Measurements from ENCODE around the gene DOCK9. TPM values are rescaled to one million over a fixed set of nuclear protein-coding genes. Genes with fewer than 3 reads are reported as not detected.

The DOCK9 gene
- total RNA-seq, 1 donor from 2014 or later: 88.4 TPM

DNA sequence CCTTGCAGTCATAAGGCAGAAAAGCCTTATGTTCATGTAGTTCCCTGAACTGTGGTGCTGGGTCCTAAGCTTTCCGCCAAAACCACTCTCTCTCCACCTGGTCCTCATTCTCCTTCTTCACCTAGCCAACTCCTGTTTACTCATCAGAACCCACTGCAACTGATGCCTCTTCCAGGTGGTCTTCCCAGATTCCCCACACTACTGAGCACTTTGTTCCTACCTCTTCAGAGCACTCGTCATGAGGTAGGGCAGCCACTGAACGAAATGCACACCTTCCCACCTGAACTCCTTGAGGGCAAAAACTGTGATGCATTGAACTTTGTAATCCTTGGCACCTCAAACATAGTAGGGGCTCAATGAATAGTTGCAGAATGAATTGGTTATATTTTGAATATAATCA is 100.4 kb downstream of the DOCK9 start:
- Histone ChIP-seq H3K4me1 (no peaks in the 10 kb centered on the region), H3K27ac (no peak overlapping the region), H3K4me3 (no peak overlapping the region), H3K9me3 (no peaks in the 10 kb centered on the region), H3K36me3 (peaks cover 0 to 56% of the 10 kb centered on the region in 2 donors), H3K27me3 (no peaks in the 10 kb centered on the region)
- intact Hi-C loops (cut with DNase I): no loop called here
- TF ChIP-seq CTCF (IDR thresholded peaks at IDR 0.05) (no peak), POLR2A (IDR thresholded peaks at IDR 0.05) (no peak), POLR2AphosphoS5 (IDR thresholded peaks at IDR 0.05; ENCODE audit: insufficient read depth in 1 of 2, low read depth in 1 of 2) (no peak)
- no peak for DNase-seq (ENCODE audit: extremely low spot score in 2 of 2)

GRCh38 chr13:98875146-98875729 is 102.6 kb downstream of the DOCK9 start:
- H3K9me3 ChIP-seq: no peaks in the 10 kb centered on the region
- H3K27ac ChIP-seq: no peak overlapping the region
- TF ChIP-seq CTCF (IDR thresholded peaks at IDR 0.05) (no peak), POLR2A (IDR thresholded peaks at IDR 0.05) (no peak), POLR2AphosphoS5 (IDR thresholded peaks at IDR 0.05; ENCODE audit: insufficient read depth in 1 of 2, low read depth in 1 of 2) (no peak)
- H3K36me3 ChIP-seq: peaks cover 0 to 36% of the 10 kb centered on the region in 2 donors
- DNase-seq (ENCODE audit: extremely low spot score in 2 of 2): no peak
- H3K4me3 ChIP-seq: no peak overlapping the region
- H3K27me3 ChIP-seq: no peaks in the 10 kb centered on the region
- H3K4me1 ChIP-seq: no peaks in the 10 kb centered on the region
- intact Hi-C loops (cut with DNase I): no loop called here

DNA sequence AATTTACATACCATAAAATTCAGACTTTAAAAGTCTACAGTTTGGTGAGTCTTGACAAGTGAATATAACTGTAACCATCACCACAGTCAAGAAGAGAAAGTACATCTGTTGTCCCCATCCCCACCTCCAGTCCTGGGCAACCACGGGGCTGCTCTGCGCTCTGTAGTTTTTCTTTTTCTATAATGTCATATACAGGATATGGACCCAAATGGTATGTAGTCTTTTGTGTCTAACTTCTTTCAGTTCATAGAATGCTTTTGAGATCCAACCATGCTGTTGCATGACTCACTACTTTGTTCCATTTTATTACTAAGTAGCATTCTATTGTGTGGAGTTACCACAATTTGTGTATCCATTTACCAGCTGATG is 103.9 kb downstream of the DOCK9 start:
- no peak for TF ChIP-seq POLR2A (IDR thresholded peaks at IDR 0.05)
- TF ChIP-seq POLR2AphosphoS5 (IDR thresholded peaks at IDR 0.05; ENCODE audit: insufficient read depth in 1 of 2, low read depth in 1 of 2): no peak
- TF ChIP-seq CTCF (IDR thresholded peaks at IDR 0.05): no peak
- H3K4me3 ChIP-seq: no peak overlapping the region
- no peak overlapping the region for H3K27ac ChIP-seq
- peaks cover 0 to 23% of the 10 kb centered on the region in 2 donors for H3K36me3 ChIP-seq
- intact Hi-C loops (cut with DNase I): no loop called here
- H3K4me1 ChIP-seq: no peaks in the 10 kb centered on the region
- no peaks in the 10 kb centered on the region for H3K27me3 ChIP-seq
- DNase-seq (ENCODE audit: extremely low spot score in 2 of 2): no peak
- no peaks in the 10 kb centered on the region for H3K9me3 ChIP-seq

DNA sequence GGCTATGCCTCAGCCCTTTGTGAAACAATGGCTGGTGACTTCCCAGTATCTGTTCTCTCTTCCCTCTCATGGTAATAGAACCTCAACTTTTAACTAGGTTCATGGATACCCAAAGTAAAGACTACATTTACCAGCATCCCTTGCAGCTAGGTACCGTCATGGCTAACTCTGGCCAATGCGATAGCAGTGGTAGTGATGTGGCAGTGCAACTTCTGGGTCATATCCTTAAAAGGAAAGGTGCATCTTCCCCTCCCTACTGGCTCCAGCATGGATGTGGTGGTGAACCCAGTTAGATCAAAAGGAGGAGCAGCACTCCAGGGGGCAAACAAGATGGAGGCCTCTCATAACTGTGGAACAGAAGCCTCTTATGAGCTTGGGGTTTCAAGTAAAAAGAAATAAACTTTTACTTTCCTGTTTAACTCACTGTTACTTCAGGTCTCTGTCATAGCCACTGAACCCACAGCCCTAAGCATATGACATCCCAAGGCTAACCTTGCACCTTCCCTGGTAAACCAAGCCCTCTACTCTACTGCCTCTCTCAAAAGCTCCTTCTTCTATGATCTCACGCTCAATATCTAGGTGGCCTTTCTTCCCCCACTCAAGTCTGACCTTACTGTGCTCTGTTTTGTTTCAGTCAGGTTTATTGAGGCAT is 104.4 kb downstream of the DOCK9 start:
- TF ChIP-seq POLR2AphosphoS5 (IDR thresholded peaks at IDR 0.05; ENCODE audit: insufficient read depth in 1 of 2, low read depth in 1 of 2) (no peak), POLR2A (IDR thresholded peaks at IDR 0.05) (no peak), CTCF (IDR thresholded peaks at IDR 0.05) (no peak)
- Histone ChIP-seq H3K36me3 (peaks cover 0 to 20% of the 10 kb centered on the region in 2 donors), H3K27me3 (no peaks in the 10 kb centered on the region), H3K4me3 (no peak overlapping the region), H3K9me3 (no peaks in the 10 kb centered on the region), H3K4me1 (no peaks in the 10 kb centered on the region), H3K27ac (no peak overlapping the region)
- intact Hi-C loops (cut with DNase I): no loop called here
- no peak for DNase-seq (ENCODE audit: extremely low spot score in 2 of 2)

DNA sequence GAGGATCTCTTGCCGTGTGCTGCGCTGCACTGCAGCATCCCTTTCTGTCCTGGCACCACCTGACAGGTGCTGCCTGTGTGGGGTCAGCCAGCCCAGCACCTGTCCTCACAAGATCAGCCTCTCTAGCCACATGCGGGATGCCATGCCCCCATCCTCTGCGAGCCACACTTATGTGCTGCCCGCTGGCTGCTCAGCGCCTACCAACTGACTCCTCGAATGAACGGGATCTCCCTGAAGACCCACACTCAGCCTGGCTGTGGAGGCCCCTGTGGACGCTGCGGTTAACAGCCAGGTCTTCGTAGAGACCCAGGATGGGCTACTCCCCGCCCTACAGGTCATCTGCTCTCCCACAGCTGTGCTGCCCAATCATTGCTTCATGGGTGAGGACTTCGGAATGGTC is 106.1 kb downstream of the DOCK9 start:
- DNase-seq (ENCODE audit: extremely low spot score in 2 of 2): no peak
- Histone ChIP-seq H3K4me1 (no peaks in the 10 kb centered on the region), H3K27ac (no peak overlapping the region), H3K36me3 (peaks cover 3 to 34% of the 10 kb centered on the region in 2 donors), H3K27me3 (no peaks in the 10 kb centered on the region), H3K9me3 (no peaks in the 10 kb centered on the region), H3K4me3 (no peak overlapping the region)
- intact Hi-C loops (cut with DNase I): no loop called here
- TF ChIP-seq POLR2A (IDR thresholded peaks at IDR 0.05) (no peak), POLR2AphosphoS5 (IDR thresholded peaks at IDR 0.05; ENCODE audit: insufficient read depth in 1 of 2, low read depth in 1 of 2) (no peak), CTCF (IDR thresholded peaks at IDR 0.05) (no peak)
